ENCODE data around the gene SLC43A1. TPM values are rescaled to one million over a fixed set of nuclear protein-coding genes. Genes with fewer than 3 reads are reported as not detected.
A peak's percentile ranks its signal among the peaks of the same experiment; 100 is the strongest.

The SLC43A1 gene
- total RNA-seq, 1 donor from 2014 or later, result 12.4 TPM

- peaks cover 83% of the 10 kb centered on the region for H3K36me3 ChIP-seq
- no peaks in the 10 kb centered on the region for H3K27me3 ChIP-seq
- intact Hi-C loops (cut with DNase I), result no loop called here
- ATAC-seq (no peak), DNase-seq (no peak)
- H3K27ac ChIP-seq, result no peak overlapping the region
- no peak overlapping the region for H3K4me3 ChIP-seq
- TF ChIP-seq CTCF (IDR thresholded peaks at IDR 0.05), result no peak
- no peaks in the 10 kb centered on the region for H3K4me1 ChIP-seq
- no peaks in the 10 kb centered on the region for H3K9me3 ChIP-seq
Measured at GRCh38 chr11:57552479-57552878, 37.0 kb upstream of the SLC43A1 start.

GRCh38 chr11:57551941-57552340 is 36.4 kb upstream of the SLC43A1 start:
- no peak for DNase-seq
- Histone ChIP-seq H3K9me3 (no peaks in the 10 kb centered on the region), H3K36me3 (peaks cover 80% of the 10 kb centered on the region), H3K27ac (no peak overlapping the region), H3K4me3 (no peak overlapping the region), H3K4me1 (no peaks in the 10 kb centered on the region), H3K27me3 (no peaks in the 10 kb centered on the region)
- ATAC-seq, result no peak
- TF ChIP-seq CTCF (IDR thresholded peaks at IDR 0.05), result no peak
- intact Hi-C loops (cut with DNase I), result no loop called here

GRCh38 chr11:57549983-57550382 is 34.5 kb upstream of the SLC43A1 start:
- no peaks in the 10 kb centered on the region for H3K4me1 ChIP-seq
- H3K27me3 ChIP-seq, result no peaks in the 10 kb centered on the region
- H3K36me3 ChIP-seq, result peaks cover 65% of the 10 kb centered on the region
- H3K27ac ChIP-seq, result no peak overlapping the region
- DNase-seq, result no peak
- ATAC-seq, result no peak
- no peak overlapping the region for H3K4me3 ChIP-seq
- TF ChIP-seq CTCF (IDR thresholded peaks at IDR 0.05), result no peak
- intact Hi-C loops (cut with DNase I), result no loop called here
- no peaks in the 10 kb centered on the region for H3K9me3 ChIP-seq

GRCh38 chr11:57547854-57548377 is 32.4 kb upstream of the SLC43A1 start:
- Histone ChIP-seq H3K27me3 (no peaks in the 10 kb centered on the region), H3K36me3 (peaks cover 45% of the 10 kb centered on the region), H3K4me1 (no peaks in the 10 kb centered on the region), H3K27ac (no peak overlapping the region), H3K4me3 (no peak overlapping the region), H3K9me3 (no peaks in the 10 kb centered on the region)
- intact Hi-C loops (cut with DNase I), result no loop called here
- DNase-seq (no peak), ATAC-seq (peak; percentile 52)
- TF ChIP-seq CTCF (IDR thresholded peaks at IDR 0.05), result no peak

GRCh38 chr11:57546869-57547475 is 31.5 kb upstream of the SLC43A1 start:
- intact Hi-C loops (cut with DNase I), result no loop called here
- DNase-seq (peak; percentile 20), ATAC-seq (no peak)
- no peak overlapping the region for H3K4me3 ChIP-seq
- peaks cover 35% of the 10 kb centered on the region for H3K36me3 ChIP-seq
- TF ChIP-seq CTCF (IDR thresholded peaks at IDR 0.05), result no peak
- no peak overlapping the region for H3K27ac ChIP-seq
- H3K27me3 ChIP-seq, result no peaks in the 10 kb centered on the region
- no peaks in the 10 kb centered on the region for H3K4me1 ChIP-seq
- H3K9me3 ChIP-seq, result no peaks in the 10 kb centered on the region

GRCh38 chr11:57546451-57546850 is 30.9 kb upstream of the SLC43A1 start:
- no peaks in the 10 kb centered on the region for H3K9me3 ChIP-seq
- H3K4me1 ChIP-seq, result no peaks in the 10 kb centered on the region
- no peak overlapping the region for H3K4me3 ChIP-seq
- intact Hi-C loops (cut with DNase I), result no loop called here
- H3K36me3 ChIP-seq, result peaks cover 30% of the 10 kb centered on the region
- DNase-seq (no peak), ATAC-seq (no peak)
- no peaks in the 10 kb centered on the region for H3K27me3 ChIP-seq
- no peak overlapping the region for H3K27ac ChIP-seq
- TF ChIP-seq CTCF (IDR thresholded peaks at IDR 0.05), result no peak

Measured in upper lobe of right lung (tissue), 1 donor.